Urothelium cell line (cell line): ENCODE measurements around the gene PEAK1.

ENCODE experiments used
- DNase-seq: peaks from one replicate; pipeline ENCODE4 v3.0.0; 2011; ENCODE audit warnings: low spot score, mixed read lengths
- FAIRE-seq: peaks from 2 replicates; lab custom pipeline; 2011; peaks lifted over from hg19 to GRCh38; lab: Jason Lieb, UNC

Gene PEAK1

GRCh38 chr15:77070180-77070494, 349.8 kb downstream of the PEAK1 start:
- no peak for DNase-seq
- FAIRE-seq, result no peak

GRCh38 chr15:77069521-77070121, 350.3 kb downstream of the PEAK1 start:
- DNase-seq, result no peak
- no peak for FAIRE-seq

- FAIRE-seq, result no peak
- no peak for DNase-seq
These were observed 351.3 kb downstream of the PEAK1 start for GRCh38 chr15:77068633-77069032.

DNA sequence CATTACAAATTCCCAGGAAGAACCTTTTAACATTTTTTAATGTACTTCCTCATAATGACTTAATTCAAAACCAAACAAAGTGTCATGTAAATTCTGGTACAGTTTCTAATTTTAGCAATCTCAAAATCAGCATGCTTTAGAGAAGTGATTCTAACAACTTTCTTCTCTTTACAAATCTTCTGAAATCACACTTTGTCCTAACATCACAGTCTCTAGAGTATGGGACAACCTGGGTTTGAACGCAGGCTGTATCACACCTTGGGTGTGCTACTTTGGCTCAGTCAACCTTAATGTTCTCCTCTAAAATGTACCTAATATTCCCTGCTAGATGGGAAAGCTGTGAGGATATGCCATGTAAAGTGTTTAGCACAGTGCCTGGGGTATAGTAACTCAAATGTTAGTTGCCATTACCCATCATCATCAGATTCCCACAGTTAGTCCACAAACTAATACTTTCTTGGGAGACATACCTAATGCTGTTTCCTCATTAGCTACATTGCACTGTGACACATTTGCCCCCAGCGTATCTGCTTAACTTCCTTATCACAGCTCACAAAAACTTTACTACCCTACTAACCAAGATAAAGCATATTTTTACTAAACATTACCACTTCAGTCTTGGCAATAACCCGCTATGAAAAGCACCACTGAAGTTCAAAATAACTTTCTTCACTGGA, 352.1 kb downstream of the PEAK1 start:
- no peak for FAIRE-seq

GRCh38 chr15:77066971-77067690, 352.8 kb downstream of the PEAK1 start:
- DNase-seq (no peak), FAIRE-seq (no peak)

More for the DNA sequence above, 352.1 kb downstream of the PEAK1 start:
- no peak for DNase-seq

DNA sequence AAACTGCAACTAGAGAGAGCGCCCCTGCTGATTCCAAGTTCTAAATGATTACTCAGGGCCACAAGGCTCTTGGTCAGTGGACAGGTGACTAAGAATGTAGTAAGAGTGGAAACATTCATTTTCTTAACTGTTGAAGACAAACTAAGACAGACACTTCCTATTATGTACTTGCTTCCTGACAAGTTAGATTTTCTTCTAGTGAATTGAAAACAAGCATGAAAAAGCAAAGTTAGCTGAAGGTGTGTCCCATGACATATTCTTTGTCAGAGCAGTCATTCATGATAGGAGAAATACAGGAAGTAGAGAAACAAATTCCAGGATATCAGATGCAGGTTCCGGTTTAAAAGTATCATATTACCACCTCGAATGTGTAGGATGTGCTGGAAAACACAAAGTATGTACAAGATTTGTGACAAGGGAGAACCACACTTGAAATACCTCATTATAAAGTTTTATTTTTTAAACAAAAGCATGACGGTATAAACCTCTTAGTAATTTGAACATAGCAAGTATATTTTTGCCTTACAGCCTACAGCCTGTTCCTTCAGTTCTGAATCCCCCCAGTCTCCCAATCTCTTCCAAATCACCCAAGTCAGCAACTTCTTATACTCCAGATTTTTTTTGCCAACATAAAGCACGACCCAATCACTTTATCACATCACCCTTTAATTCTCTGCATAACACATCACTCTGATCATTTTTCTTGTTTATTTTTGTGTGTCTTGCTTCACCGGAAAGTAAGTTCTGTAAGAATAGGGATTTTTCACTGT, 355.2 kb downstream of the PEAK1 start:
- FAIRE-seq (no peak), DNase-seq (no peak)

DNA sequence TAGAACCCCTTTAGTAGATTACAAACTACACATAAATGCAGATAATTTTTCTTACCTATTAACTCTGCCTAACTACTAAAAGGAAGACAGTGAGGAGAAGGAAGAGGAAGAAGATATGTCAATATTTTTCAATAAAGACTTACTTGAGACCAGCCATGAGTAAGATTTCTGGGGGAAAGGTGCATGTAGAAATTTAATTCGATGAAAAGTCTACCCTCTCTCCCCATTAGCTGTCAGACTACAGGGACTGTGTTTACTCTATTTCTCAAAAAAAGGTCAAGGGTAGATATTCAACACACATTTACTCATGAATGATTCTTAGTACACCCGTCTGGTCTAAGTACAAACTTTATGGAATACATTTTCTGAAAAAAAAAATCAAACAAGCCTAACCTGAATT, 355.8 kb downstream of the PEAK1 start:
- DNase-seq (no peak), FAIRE-seq (no peak)

- DNase-seq (no peak), FAIRE-seq (no peak)
These were observed 356.7 kb downstream of the PEAK1 start for GRCh38 chr15:77063249-77063648.

GRCh38 chr15:77060546-77060945, 359.4 kb downstream of the PEAK1 start:
- DNase-seq, result no peak
- no peak for FAIRE-seq

- DNase-seq (no peak), FAIRE-seq (no peak)
These were observed 360.0 kb downstream of the PEAK1 start for GRCh38 chr15:77059786-77060361.

DNA sequence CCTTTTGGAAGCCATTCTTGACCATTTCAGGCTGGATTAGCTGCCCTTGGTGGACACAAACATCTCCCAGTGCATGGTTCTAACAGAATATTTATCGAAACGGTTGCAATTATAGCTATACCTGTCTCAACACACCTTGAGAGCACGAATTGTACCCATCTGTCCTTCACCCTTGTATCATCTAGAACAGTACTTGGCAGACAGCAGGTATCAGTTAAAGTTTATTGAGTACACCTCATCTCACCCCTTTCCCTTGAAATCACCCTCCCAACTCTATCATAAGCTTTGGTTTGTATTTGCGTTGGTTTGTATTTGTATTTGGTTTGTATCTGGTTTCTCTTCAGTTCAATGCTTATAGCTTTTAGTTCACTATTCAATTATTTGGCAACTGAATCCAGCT, 361.4 kb downstream of the PEAK1 start:
- DNase-seq (no peak), FAIRE-seq (no peak)

DNA sequence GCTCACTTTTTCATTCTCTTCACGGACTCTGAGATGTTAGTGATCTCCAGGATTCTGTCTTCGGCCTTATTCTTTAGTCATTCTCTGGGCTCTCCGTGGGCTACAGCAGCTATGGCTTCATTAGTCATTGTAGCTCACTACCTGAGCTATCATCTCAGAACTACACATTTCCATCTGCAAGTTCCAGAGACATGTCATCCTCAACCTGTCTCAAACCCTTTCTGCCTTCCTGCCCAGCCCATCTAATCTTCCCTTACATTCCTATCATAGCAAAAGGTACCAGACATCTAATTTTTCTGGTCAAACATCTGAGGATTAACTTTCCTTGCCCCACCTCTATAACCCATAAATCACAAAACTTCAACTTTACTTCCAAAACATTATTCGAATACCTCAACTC, 362.2 kb downstream of the PEAK1 start:
- FAIRE-seq (no peak), DNase-seq (no peak)

- no peak for FAIRE-seq
- no peak for DNase-seq
These were observed 362.8 kb downstream of the PEAK1 start for GRCh38 chr15:77057072-77057471.

GRCh38 chr15:77053709-77054108, 366.2 kb downstream of the PEAK1 start:
- no peak for FAIRE-seq
- no peak for DNase-seq

- DNase-seq, result no peak
- no peak for FAIRE-seq
These were observed 367.3 kb downstream of the PEAK1 start for GRCh38 chr15:77052556-77052955.
